ENCODE data around the gene OR2L8. TPM values are rescaled to one million over a fixed set of nuclear protein-coding genes. Genes with fewer than 3 reads are reported as not detected.
A peak's percentile ranks its signal among the peaks of the same experiment; 100 is the strongest.

Gene OR2L8
- total RNA-seq: not detected

- no peaks in the 10 kb centered on the region for H3K36me3 ChIP-seq
- H3K9me3 ChIP-seq: peaks cover 0 to 7% (median 0%) of the 10 kb centered on the region in 3 donors
- ATAC-seq: no peak
- no peak within 1 kb of the TSS for H3K27ac ChIP-seq
- no peaks in the 10 kb centered on the region for H3K27me3 ChIP-seq
- no peak within 1 kb of the TSS for H3K4me3 ChIP-seq
- TF ChIP-seq POLR2AphosphoS5 (IDR thresholded peaks at IDR 0.05) (no peak), CTCF (IDR thresholded peaks at IDR 0.05) (no peak), POLR2A (IDR thresholded peaks at IDR 0.05) (no peak), EP300 (IDR thresholded peaks at IDR 0.05) (no peak)
- 65 to 85% methylated on average over 3 of the region's 3 CpGs for WGBS, 2 donors (ENCODE audit: low coverage in 1 of 2)
- H3K4me1 ChIP-seq: no peaks in the 10 kb centered on the region
These were observed at the start of gene OR2L8 for GRCh38 chr1:247948558-247948957. OR2L8 (plus strand) TSS chr1:247948858; CDS start chr1:247948858, 0 bp downstream.

- Histone ChIP-seq H3K27ac (no peak overlapping the region), H3K36me3 (no peaks in the 10 kb centered on the region), H3K4me1 (no peaks in the 10 kb centered on the region), H3K4me3 (no peak overlapping the region), H3K27me3 (no peaks in the 10 kb centered on the region), H3K9me3 (peaks cover 0 to 4% (median 0%) of the 10 kb centered on the region in 3 donors)
- 81 to 92% methylated on average over 3 to 6 of the region's 6 CpGs for WGBS, 2 donors (ENCODE audit: low coverage in 1 of 2)
- TF ChIP-seq POLR2A (IDR thresholded peaks at IDR 0.05): no peak
- no peak for ATAC-seq
These were observed 44.5 kb upstream of the OR2L8 start for GRCh38 chr1:247904122-247904521.

- Histone ChIP-seq H3K27ac (no peak overlapping the region), H3K4me1 (no peaks in the 10 kb centered on the region), H3K36me3 (no peaks in the 10 kb centered on the region), H3K9me3 (peaks cover 0 to 4% (median 0%) of the 10 kb centered on the region in 3 donors), H3K27me3 (no peaks in the 10 kb centered on the region), H3K4me3 (no peak overlapping the region)
- TF ChIP-seq POLR2A (IDR thresholded peaks at IDR 0.05) (no peak), CTCF (IDR thresholded peaks at IDR 0.05) (no peak), POLR2AphosphoS5 (IDR thresholded peaks at IDR 0.05) (no peak), EP300 (IDR thresholded peaks at IDR 0.05) (no peak)
- no peak for ATAC-seq
- 80% methylated on average over 2 of the region's 13 CpGs; no CpG with 5 or more reads in 1 of the 2 donors for WGBS, 2 donors (ENCODE audit: low coverage in 1 of 2)
These were observed 43.5 kb upstream of the OR2L8 start for GRCh38 chr1:247905181-247905580.

- H3K4me3 ChIP-seq: peak overlapping the region in 1 of 2 donors; percentile 8
- 80 to 85% methylated on average over 6 to 7 of the region's 9 CpGs for WGBS, 2 donors (ENCODE audit: low coverage in 1 of 2)
- H3K27ac ChIP-seq: no peak overlapping the region
- H3K4me1 ChIP-seq: no peaks in the 10 kb centered on the region
- TF ChIP-seq POLR2AphosphoS5 (IDR thresholded peaks at IDR 0.05) (no peak), CTCF (IDR thresholded peaks at IDR 0.05) (no peak), EP300 (IDR thresholded peaks at IDR 0.05) (no peak), POLR2A (IDR thresholded peaks at IDR 0.05) (no peak)
- H3K9me3 ChIP-seq: peaks cover 0 to 4% (median 0%) of the 10 kb centered on the region in 3 donors
- no peak for ATAC-seq
- no peaks in the 10 kb centered on the region for H3K36me3 ChIP-seq
- no peaks in the 10 kb centered on the region for H3K27me3 ChIP-seq
These were observed 42.7 kb upstream of the OR2L8 start for GRCh38 chr1:247905910-247906503.

- Histone ChIP-seq H3K9me3 (peaks cover 0 to 4% (median 0%) of the 10 kb centered on the region in 3 donors), H3K4me3 (peak overlapping the region in 1 of 2 donors; percentile 8), H3K36me3 (no peaks in the 10 kb centered on the region), H3K27me3 (no peaks in the 10 kb centered on the region), H3K27ac (no peak overlapping the region), H3K4me1 (no peaks in the 10 kb centered on the region)
- TF ChIP-seq POLR2AphosphoS5 (IDR thresholded peaks at IDR 0.05) (no peak), POLR2A (IDR thresholded peaks at IDR 0.05) (no peak), CTCF (IDR thresholded peaks at IDR 0.05) (no peak), EP300 (IDR thresholded peaks at IDR 0.05) (no peak)
- 42 to 46% methylated on average over 5 to 7 of the region's 7 CpGs for WGBS, 2 donors (ENCODE audit: low coverage in 1 of 2)
- ATAC-seq: no peak
These were observed 42.1 kb upstream of the OR2L8 start for GRCh38 chr1:247906504-247907047.

Data from gastroesophageal sphincter (tissue), 4 donors.